SU-DHL-6 (cell line): ENCODE measurements around the gene RPS6KA1.

ENCODE experiments used
- EZH2phosphoT487 ChIP-seq: fragments of 200-600 bp; sonication (generic), shearing (Covaris generic); conservative IDR thresholded peaks from 2 replicates; pipeline ENCODE4 v1.6.1; 2018; ENCODE audit warnings: mild to moderate bottlenecking, antibody characterized with exemption, low read length, moderate library complexity, mixed read lengths
- TF ChIP-seq, protein P1 (sequence below): fragments of 200-600 bp; sonication (generic); IDR thresholded peaks from one replicate; pipeline ENCODE4 v1.5.1; 2017; ENCODE audit warnings: antibody characterized with exemption, mild to moderate bottlenecking, low read length, moderate library complexity; ENCODE audit not compliant: insufficient read depth, poor library complexity, severe bottlenecking

DNA sequence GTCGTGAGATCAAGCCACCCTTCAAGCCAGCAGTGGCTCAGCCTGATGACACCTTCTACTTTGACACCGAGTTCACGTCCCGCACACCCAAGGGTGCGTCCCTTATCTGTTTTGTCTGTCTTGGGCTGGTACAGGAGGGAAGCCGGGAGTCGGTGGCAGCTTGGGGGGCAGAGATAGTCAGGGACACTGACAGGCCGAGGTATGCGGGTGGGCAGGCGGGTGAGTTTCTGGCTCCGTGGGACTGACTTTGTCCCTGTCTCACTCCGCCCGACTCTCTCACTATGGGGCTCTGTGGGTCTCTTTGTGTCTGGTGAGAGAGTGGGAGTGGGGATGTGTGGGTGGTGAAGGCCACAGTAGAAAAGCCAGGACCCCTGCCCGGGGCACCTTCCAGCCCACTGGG is 27.4 kb downstream of the RPS6KA1 start:
- TF ChIP-seq, protein P1, sequence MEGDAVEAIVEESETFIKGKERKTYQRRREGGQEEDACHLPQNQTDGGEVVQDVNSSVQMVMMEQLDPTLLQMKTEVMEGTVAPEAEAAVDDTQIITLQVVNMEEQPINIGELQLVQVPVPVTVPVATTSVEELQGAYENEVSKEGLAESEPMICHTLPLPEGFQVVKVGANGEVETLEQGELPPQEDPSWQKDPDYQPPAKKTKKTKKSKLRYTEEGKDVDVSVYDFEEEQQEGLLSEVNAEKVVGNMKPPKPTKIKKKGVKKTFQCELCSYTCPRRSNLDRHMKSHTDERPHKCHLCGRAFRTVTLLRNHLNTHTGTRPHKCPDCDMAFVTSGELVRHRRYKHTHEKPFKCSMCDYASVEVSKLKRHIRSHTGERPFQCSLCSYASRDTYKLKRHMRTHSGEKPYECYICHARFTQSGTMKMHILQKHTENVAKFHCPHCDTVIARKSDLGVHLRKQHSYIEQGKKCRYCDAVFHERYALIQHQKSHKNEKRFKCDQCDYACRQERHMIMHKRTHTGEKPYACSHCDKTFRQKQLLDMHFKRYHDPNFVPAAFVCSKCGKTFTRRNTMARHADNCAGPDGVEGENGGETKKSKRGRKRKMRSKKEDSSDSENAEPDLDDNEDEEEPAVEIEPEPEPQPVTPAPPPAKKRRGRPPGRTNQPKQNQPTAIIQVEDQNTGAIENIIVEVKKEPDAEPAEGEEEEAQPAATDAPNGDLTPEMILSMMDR, result no peak
- no peak for TF ChIP-seq EZH2phosphoT487
